HCT116 (cell line): ENCODE data around the gene DNM3.

Experiments used
- CTCF ChIP-seq, 3 experiments: fragments of 200-600 bp in 1 of 3; sonication (generic) in 1 of 3; IDR thresholded peaks in 2 of 3; conservative IDR thresholded peaks in 1 of 3; 2 replicates each; pipeline ENCODE4 v1.5.1; 2012 to 2017; ENCODE audit warnings: low read depth in 2 of 3, low read length in 2 of 3, antibody characterized with exemption in 1 of 3, borderline replicate concordance in 1 of 3, control low read depth in 1 of 3, mild to moderate bottlenecking in 1 of 3, mixed read lengths in 1 of 3, mixed run types in 1 of 3, moderate library complexity in 1 of 3; ENCODE audit not compliant: insufficient read depth in 1 of 3
- EZH2 ChIP-seq: fragments of 200-600 bp; sonication (generic); IDR thresholded peaks from 2 replicates; pipeline ENCODE4 v1.6.1; 2017; ENCODE audit warnings: antibody characterized with exemption, mixed run types
- EZH2phosphoT487 ChIP-seq: fragments of 200-600 bp; IDR thresholded peaks from 2 replicates; pipeline ENCODE4 v1.6.1; 2018; ENCODE audit warnings: antibody characterized with exemption, borderline replicate concordance
- POLR2A ChIP-seq: IDR thresholded peaks from 2 replicates; pipeline ENCODE4 v1.7.0; 2011; ENCODE audit warnings: borderline replicate concordance; ENCODE audit not compliant: insufficient read depth, insufficient read length; ENCODE audit errors: extremely low read depth
- POLR2AphosphoS5 ChIP-seq: IDR thresholded peaks from 2 replicates; pipeline ENCODE4 v1.6.1; 2011; ENCODE audit warnings: mild to moderate bottlenecking, low read depth, low read length, moderate library complexity
- SP1 ChIP-seq: IDR thresholded peaks from 2 replicates; pipeline ENCODE4 v1.6.1; 2012; ENCODE audit warnings: low read depth
- YY1 ChIP-seq: IDR thresholded peaks from 2 replicates; pipeline ENCODE4 v1.6.1; 2011; ENCODE audit warnings: low read length, low read depth, moderate library complexity, mild to moderate bottlenecking; ENCODE audit not compliant: insufficient replicate concordance; ENCODE audit errors: extremely low read depth

- TF ChIP-seq POLR2A (no peak), CTCF (IDR thresholded peaks at IDR 0.05 in 2 of 3, conservative IDR thresholded peaks at IDR 0.05 in 1 of 3; ENCODE audit: borderline replicate concordance in 1 of 3, insufficient read depth in 1 of 3, low read depth in 2 of 3, low read length in 2 of 3) (no peak), EZH2phosphoT487 (no peak), SP1 (no peak), EZH2 (no peak), YY1 (no peak), POLR2AphosphoS5 (no peak)
These were observed 442.5 kb downstream of the DNM3 start for GRCh38 chr1:172283766-172284165.
